Measurements from ENCODE around the gene CHRNA3. TPM values are rescaled to one million over a fixed set of nuclear protein-coding genes. Genes with fewer than 3 reads are reported as not detected.

The CHRNA3 gene
- total and polyA plus RNA-seq, 2 donors (not counting 1 experiment from before 2014, with no cell fraction given) = not detected

GRCh38 chr15:78658823-78659222, 38.0 kb upstream of the CHRNA3 start:
- Histone ChIP-seq H2AFZ (ENCODE audit: insufficient read depth, low read depth, low read length, poor library complexity, severe bottlenecking) (no peak overlapping the region), H3K9me3 (ENCODE audit: control extremely low read depth in 1 of 3, control insufficient read depth in 2 of 3, insufficient read depth in 1 of 3, low read length in 2 of 3) (no peaks in the 10 kb centered on the region), H3K4me3 (ENCODE audit: control extremely low read depth in 1 of 5, extremely low read depth in 1 of 5, insufficient read depth in 1 of 5, low read depth in 2 of 5, low read length in 4 of 5) (no peak overlapping the region), H3K27ac (ENCODE audit: low read length in 2 of 2) (no peak overlapping the region), H3K79me2 (ENCODE audit: control insufficient read depth, insufficient read depth, low read length) (no peaks in the 10 kb centered on the region), H3K4me2 (replicated peaks; ENCODE audit: low read depth, low read length, poor library complexity, severe bottlenecking) (no peak overlapping the region), H3K4me1 (ENCODE audit: control insufficient read depth in 2 of 2, insufficient read depth in 2 of 2, low read length in 2 of 2) (no peaks in the 10 kb centered on the region), H3K9ac (ENCODE audit: low read length) (no peak overlapping the region), H3K27me3 (replicated peaks in 1 of 4; ENCODE audit: control extremely low read depth in 1 of 4, control insufficient read depth in 3 of 4, insufficient read depth in 4 of 4, low read length in 3 of 4) (no peaks in the 10 kb centered on the region), H3K36me3 (replicated peaks in 1 of 2; ENCODE audit: control extremely low read depth in 1 of 2, control insufficient read depth in 1 of 2, extremely low read depth in 1 of 2, insufficient read depth in 2 of 2, low read length in 1 of 2) (no peaks in the 10 kb centered on the region), H4K20me1 (ENCODE audit: control insufficient read depth, insufficient read depth, low read length, poor library complexity, severe bottlenecking) (no peaks in the 10 kb centered on the region)
- POLR2A ChIA-PET = no interaction called here
- TF ChIP-seq EZH2 (IDR thresholded peaks at IDR 0.05; ENCODE audit: borderline replicate concordance, insufficient read depth, low read depth, low read length, poor library complexity, severe bottlenecking) = no peak
- TF ChIP-seq CTCF (IDR thresholded peaks at IDR 0.05) = no peak
- CTCF ChIA-PET = interaction anchor here (1.2 kb wide), 1 partner anchor 19 kb away, joined by 3 read pairs; no protein-coding TSS in a partner anchor
- no peak for ATAC-seq (ENCODE audit: low read depth)
- DNase-seq = no peak
- Mint-ChIP-seq H3K27me3 (peaks cover 3% of the 10 kb centered on the region), H3K4me3 (no peak overlapping the region), H3K9me3 (ENCODE audit: insufficient read depth) (no peaks in the 10 kb centered on the region), H3K4me1 (no peaks in the 10 kb centered on the region), H3K27ac (no peak overlapping the region)
- intact Hi-C loops (cut with micrococcal nuclease) = no loop called here

- intact Hi-C loops (cut with micrococcal nuclease) = no loop called here
- Histone ChIP-seq H3K4me3 (ENCODE audit: control extremely low read depth in 1 of 5, extremely low read depth in 1 of 5, insufficient read depth in 1 of 5, low read depth in 2 of 5, low read length in 4 of 5) (no peak overlapping the region), H3K9me3 (ENCODE audit: control extremely low read depth in 1 of 3, control insufficient read depth in 2 of 3, insufficient read depth in 1 of 3, low read length in 2 of 3) (no peaks in the 10 kb centered on the region), H3K4me2 (replicated peaks; ENCODE audit: low read depth, low read length, poor library complexity, severe bottlenecking) (no peak overlapping the region), H3K9ac (ENCODE audit: low read length) (no peak overlapping the region), H2AFZ (ENCODE audit: insufficient read depth, low read depth, low read length, poor library complexity, severe bottlenecking) (no peak overlapping the region), H3K27ac (ENCODE audit: low read length in 2 of 2) (no peak overlapping the region), H3K36me3 (replicated peaks in 1 of 2; ENCODE audit: control extremely low read depth in 1 of 2, control insufficient read depth in 1 of 2, extremely low read depth in 1 of 2, insufficient read depth in 2 of 2, low read length in 1 of 2) (no peaks in the 10 kb centered on the region), H3K4me1 (ENCODE audit: control insufficient read depth in 2 of 2, insufficient read depth in 2 of 2, low read length in 2 of 2) (no peaks in the 10 kb centered on the region), H3K27me3 (replicated peaks in 1 of 4; ENCODE audit: control extremely low read depth in 1 of 4, control insufficient read depth in 3 of 4, insufficient read depth in 4 of 4, low read length in 3 of 4) (no peaks in the 10 kb centered on the region), H4K20me1 (ENCODE audit: control insufficient read depth, insufficient read depth, low read length, poor library complexity, severe bottlenecking) (no peaks in the 10 kb centered on the region), H3K79me2 (ENCODE audit: control insufficient read depth, insufficient read depth, low read length) (no peaks in the 10 kb centered on the region)
- no peak for TF ChIP-seq EZH2 (IDR thresholded peaks at IDR 0.05; ENCODE audit: borderline replicate concordance, insufficient read depth, low read depth, low read length, poor library complexity, severe bottlenecking)
- no peak for TF ChIP-seq CTCF (IDR thresholded peaks at IDR 0.05)
- DNase-seq (no peak), ATAC-seq (ENCODE audit: low read depth) (no peak)
- no peaks in the 10 kb centered on the region for H3K9me3 Mint-ChIP-seq (ENCODE audit: insufficient read depth)
- no peaks in the 10 kb centered on the region for H3K4me1 Mint-ChIP-seq
- H3K27me3 Mint-ChIP-seq = peaks cover 5% of the 10 kb centered on the region
- ChIA-PET CTCF (no interaction called here), POLR2A (no interaction called here)
- H3K27ac Mint-ChIP-seq = no peak overlapping the region
- no peak overlapping the region for H3K4me3 Mint-ChIP-seq
- 100% methylated on average over 1 of the region's 4 CpGs for WGBS (ENCODE audit: insufficient coverage)
Measured at GRCh38 chr15:78654272-78654671, 33.5 kb upstream of the CHRNA3 start.
